Measurements from ENCODE around the gene NQO1.

The NQO1 gene

GRCh38 chr16:69688589-69688988 lies 37.8 kb downstream of the NQO1 start:
- Histone ChIP-seq H3K27me3 (ENCODE audit: control insufficient read depth, low read length) (no peaks in the 10 kb centered on the region), H3K27ac (ENCODE audit: low read depth, low read length) (no peak overlapping the region), H3K36me3 (ENCODE audit: control insufficient read depth, low read length) (peaks cover 32% of the 10 kb centered on the region), H3K4me1 (ENCODE audit: control insufficient read depth, low read length) (peaks cover 4% of the 10 kb centered on the region; the same call in 1 of the 2 replicates), H3K9me2 (replicated peaks; ENCODE audit: control insufficient read depth, low read length) (no peaks in the 10 kb centered on the region), H3K4me3 (ENCODE audit: low read length) (no peak overlapping the region), H3K9me3 (ENCODE audit: control insufficient read depth, insufficient read depth, low read length) (no peaks in the 10 kb centered on the region), H3K79me2 (ENCODE audit: control insufficient read depth, low read length) (no peaks in the 10 kb centered on the region), H3F3A (ENCODE audit: control insufficient read depth, insufficient read depth) (no peaks in the 10 kb centered on the region), H3K4me2 (ENCODE audit: low read length) (no peak overlapping the region), H4K20me1 (ENCODE audit: control insufficient read depth, insufficient read depth, low read depth, low read length) (no peaks in the 10 kb centered on the region)
- TF ChIP-seq CTCF (IDR thresholded peaks at IDR 0.05; ENCODE audit: low read depth, low read length, poor library complexity, severe bottlenecking) (no peak), EZH2phosphoT487 (IDR thresholded peaks at IDR 0.05; ENCODE audit: borderline replicate concordance, low read length) (no peak)

GRCh38 chr16:69680358-69680757 lies 46.0 kb downstream of the NQO1 start:
- Histone ChIP-seq H3K36me3 (ENCODE audit: control insufficient read depth, low read length) (peaks cover 21% of the 10 kb centered on the region), H3K27ac (ENCODE audit: low read depth, low read length) (no peak overlapping the region), H4K20me1 (ENCODE audit: control insufficient read depth, insufficient read depth, low read depth, low read length) (no peaks in the 10 kb centered on the region), H3K27me3 (ENCODE audit: control insufficient read depth, low read length) (no peaks in the 10 kb centered on the region), H3K79me2 (ENCODE audit: control insufficient read depth, low read length) (no peaks in the 10 kb centered on the region), H3K9me3 (ENCODE audit: control insufficient read depth, insufficient read depth, low read length) (no peaks in the 10 kb centered on the region), H3K4me1 (ENCODE audit: control insufficient read depth, low read length) (no peaks in the 10 kb centered on the region), H3K4me2 (ENCODE audit: low read length) (no peak overlapping the region), H3K9me2 (replicated peaks; ENCODE audit: control insufficient read depth, low read length) (no peaks in the 10 kb centered on the region), H3K4me3 (ENCODE audit: low read length) (no peak overlapping the region), H3F3A (ENCODE audit: control insufficient read depth, insufficient read depth) (0 out of 2 replicates have a peak, but pooled peaks cover 3% of the 10 kb centered on the region)
- TF ChIP-seq CTCF (IDR thresholded peaks at IDR 0.05; ENCODE audit: low read depth, low read length, poor library complexity, severe bottlenecking): no peak
- TF ChIP-seq EZH2phosphoT487 (IDR thresholded peaks at IDR 0.05; ENCODE audit: borderline replicate concordance, low read length): no peak

GRCh38 chr16:69672998-69673713 lies 53.2 kb downstream of the NQO1 start:
- H3K9me3 ChIP-seq (ENCODE audit: control insufficient read depth, insufficient read depth, low read length): no peaks in the 10 kb centered on the region
- no peaks in the 10 kb centered on the region for H3K27me3 ChIP-seq (ENCODE audit: control insufficient read depth, low read length)
- no peak overlapping the region for H3K4me2 ChIP-seq (ENCODE audit: low read length)
- no peaks in the 10 kb centered on the region for H3K9me2 ChIP-seq (replicated peaks; ENCODE audit: control insufficient read depth, low read length)
- H3K79me2 ChIP-seq (ENCODE audit: control insufficient read depth, low read length): no peaks in the 10 kb centered on the region
- TF ChIP-seq EZH2phosphoT487 (IDR thresholded peaks at IDR 0.05; ENCODE audit: borderline replicate concordance, low read length): no peak
- TF ChIP-seq CTCF (IDR thresholded peaks at IDR 0.05; ENCODE audit: low read depth, low read length, poor library complexity, severe bottlenecking): no peak
- H3K4me1 ChIP-seq (ENCODE audit: control insufficient read depth, low read length): no peaks in the 10 kb centered on the region
- H3K36me3 ChIP-seq (ENCODE audit: control insufficient read depth, low read length): peaks cover 30% of the 10 kb centered on the region
- no peaks in the 10 kb centered on the region for H4K20me1 ChIP-seq (ENCODE audit: control insufficient read depth, insufficient read depth, low read depth, low read length)
- no peak overlapping the region for H3K27ac ChIP-seq (ENCODE audit: low read depth, low read length)
- H3F3A ChIP-seq (ENCODE audit: control insufficient read depth, insufficient read depth): no peaks in the 10 kb centered on the region; the same call in none of the 2 replicates
- H3K4me3 ChIP-seq (ENCODE audit: low read length): no peak overlapping the region
